ENCODE measurements around the gene FOXG1.

The FOXG1 gene

GRCh38 chr14:28777471-28778137, 11.0 kb downstream of the FOXG1 start:
- DNase-seq, result no peak

- no peak for DNase-seq
Measured at GRCh38 chr14:28778138-28779117, 11.8 kb downstream of the FOXG1 start.

DNA sequence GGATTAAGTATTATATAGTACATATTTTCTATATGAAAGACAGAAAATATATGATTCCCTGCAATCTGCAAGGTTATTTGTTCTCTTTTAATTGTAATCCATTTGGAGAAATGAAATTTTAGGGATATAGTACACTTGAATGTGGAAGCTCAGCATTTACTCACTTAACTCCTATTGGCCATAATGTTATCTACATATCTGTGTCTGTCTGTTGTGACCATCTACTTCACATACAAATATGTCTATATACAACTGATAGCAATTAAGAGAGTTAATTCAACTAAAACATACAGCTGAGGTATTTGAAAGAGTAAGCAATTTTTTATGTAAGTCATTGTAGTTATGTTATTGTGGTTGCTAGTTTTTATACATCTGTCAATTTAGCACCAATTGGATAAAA, 12.9 kb downstream of the FOXG1 start:
- no peak for DNase-seq

- DNase-seq, result no peak
Measured at GRCh38 chr14:28780843-28781820, 14.5 kb downstream of the FOXG1 start.

DNA sequence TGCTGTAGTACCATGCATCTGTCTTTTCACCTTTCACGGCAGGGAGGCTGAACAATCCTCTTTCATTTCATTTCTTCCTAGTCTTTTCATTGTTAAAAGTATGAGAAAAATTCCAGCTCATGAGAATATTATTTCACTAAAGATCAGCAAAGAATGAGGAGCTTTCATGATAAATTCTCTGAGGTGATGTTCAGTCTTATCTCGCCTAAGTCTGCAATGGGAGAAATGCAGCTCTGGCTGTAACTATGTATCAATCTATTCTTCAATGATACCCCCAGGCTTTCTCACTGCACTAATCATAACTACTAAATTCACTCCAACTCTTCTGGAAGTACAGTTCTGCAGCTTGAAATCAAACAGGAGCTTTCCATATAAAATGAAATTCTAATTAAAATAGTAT, 15.7 kb downstream of the FOXG1 start:
- no peak for DNase-seq

DNA sequence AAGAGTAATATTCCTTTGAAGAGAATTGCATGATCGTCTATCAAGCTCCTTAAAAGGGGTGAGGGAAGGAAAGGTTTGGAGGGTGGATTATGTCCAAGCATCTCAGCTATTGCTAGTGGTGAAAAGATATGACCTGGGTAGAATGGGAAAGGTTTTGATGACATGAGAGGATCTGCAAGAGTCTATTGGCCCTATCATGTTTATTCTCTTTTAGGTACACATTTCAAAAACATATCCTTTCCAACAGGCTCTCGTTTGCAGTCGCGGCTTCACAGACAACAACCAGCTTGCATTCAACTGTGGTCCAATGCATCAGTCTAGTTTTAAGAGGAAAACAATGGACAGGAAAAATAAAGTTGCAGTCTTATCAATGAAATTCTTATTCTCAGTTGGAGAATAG, 17.1 kb downstream of the FOXG1 start:
- DNase-seq, result no peak

DNA sequence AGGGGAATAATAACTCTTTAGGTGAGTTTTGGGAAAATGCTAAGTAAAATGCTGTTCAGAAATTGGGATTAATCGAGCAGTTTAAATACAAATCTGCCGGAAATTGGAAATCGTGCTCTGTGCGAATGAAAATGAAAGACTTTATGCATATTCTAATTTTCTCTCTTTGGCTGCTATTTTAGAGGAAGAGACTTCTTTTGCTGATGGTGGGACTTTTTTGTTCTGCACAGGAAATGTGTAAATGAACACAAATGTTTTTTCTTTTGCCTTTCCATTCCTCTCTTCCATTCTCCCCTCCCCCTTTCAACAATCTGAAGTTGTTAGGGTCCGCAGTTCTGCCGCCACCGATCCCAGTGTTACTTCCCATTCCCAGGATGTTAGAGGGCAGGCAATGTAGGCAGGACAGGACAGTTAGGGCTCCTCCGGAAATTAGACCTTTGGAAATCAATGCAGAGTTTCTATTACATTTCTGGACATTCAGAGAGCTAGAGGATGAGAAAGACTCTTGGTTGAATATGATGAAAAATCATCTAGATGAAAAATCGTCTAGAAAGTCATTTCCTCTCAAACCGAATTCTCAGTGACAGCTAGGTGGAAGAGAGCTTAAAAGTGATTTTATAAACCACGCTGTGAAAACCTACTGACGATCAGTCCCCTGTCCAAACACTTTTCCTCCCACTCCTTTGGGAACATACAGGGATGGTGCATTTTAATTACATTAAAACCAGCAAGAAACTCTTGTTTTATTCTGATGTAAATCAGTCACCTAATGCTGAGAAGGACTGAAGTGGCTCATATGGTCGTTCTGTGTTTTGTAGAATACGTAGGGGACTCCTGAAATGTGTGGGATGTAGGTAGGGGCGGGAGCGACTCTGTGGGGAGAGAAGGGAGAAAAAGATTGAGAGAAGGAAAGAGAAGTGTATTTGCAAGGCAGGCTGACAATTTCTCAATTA, 17.8 kb downstream of the FOXG1 start:
- no peak for DNase-seq

DNA sequence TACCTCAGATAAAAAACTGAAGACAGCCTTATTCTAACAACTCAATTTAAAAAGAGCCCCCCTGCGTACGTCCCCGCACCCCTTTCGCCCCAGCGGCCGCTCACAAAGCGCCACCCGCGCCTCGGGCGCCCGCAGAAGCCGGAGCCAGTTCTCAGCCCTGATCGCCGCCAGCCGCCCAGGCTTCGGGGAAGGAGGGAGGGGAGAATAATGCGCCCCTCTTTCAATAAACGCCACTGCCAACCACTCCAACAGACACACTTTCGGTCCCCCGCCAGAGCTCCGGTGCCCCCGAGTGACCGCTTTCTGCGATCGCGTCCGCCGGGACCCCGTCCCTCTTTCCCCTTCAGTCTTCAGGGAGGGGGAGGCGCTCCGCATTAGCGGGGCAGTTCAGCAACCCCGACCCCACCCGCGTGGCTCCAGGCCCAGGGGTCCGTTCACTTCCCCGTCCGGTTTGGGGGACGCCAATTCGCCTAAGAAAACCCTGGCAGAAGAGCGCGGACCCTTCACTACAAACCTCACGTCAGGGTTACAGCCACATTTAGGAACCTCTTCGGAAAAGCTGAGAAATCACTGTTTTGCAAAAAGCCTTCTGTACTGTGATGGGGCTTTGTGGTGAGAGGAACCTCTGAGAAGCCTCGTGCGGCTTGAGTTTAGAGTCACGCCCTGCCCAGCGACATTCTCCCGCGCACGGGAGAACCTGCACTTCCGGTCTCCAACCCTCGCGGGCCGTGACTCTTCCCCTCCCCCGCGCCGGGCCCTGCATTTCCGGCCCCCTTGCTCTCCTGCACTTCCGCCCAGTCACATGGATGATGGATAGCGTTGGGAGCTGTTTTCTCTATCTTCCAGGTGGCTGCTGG, 18.7 kb downstream of the FOXG1 start:
- no peak for DNase-seq

GRCh38 chr14:28807518-28807917, 40.9 kb downstream of the FOXG1 start:
- DNase-seq, result no peak

- DNase-seq, result no peak
Measured at GRCh38 chr14:28813810-28814209, 47.2 kb downstream of the FOXG1 start.
